Endothelial cell of umbilical vein (primary cell): ENCODE results near the gene RNF111. TPM values are rescaled to one million over a fixed set of nuclear protein-coding genes. Genes with fewer than 3 reads are reported as not detected.

Experiments
- BruUV-seq: library from RNA; stranded (reverse); fragments of 400-500 nt; replicated peaks from 2 replicates; lab custom pipeline; 2021; lab: Mats Ljungman, UMichigan
- CTCF ChIA-PET: fragments of 300-600, 350-600 bp; sonication (Branson Sonifier 250); formaldehyde crosslinking; loops from one replicate; lab custom pipeline; 2021; ENCODE audit warnings: antibody characterized with exemption, inconsistent platforms; lab: Charles Lee
- POLR2A ChIA-PET: fragments of 300-600, 350-600 bp; sonication (Branson Sonifier 250); formaldehyde crosslinking; loops from one replicate; lab custom pipeline; 2021; ENCODE audit warnings: antibody characterized with exemption, inconsistent platforms; lab: Charles Lee
- DNase-seq: peaks from one replicate; pipeline ENCODE4 v3.0.0-alpha.2; 2011; ENCODE audit warnings: low read depth, low spot score
- FAIRE-seq: peaks from 2 replicates; lab custom pipeline; 2011; peaks lifted over from hg19 to GRCh38; lab: Jason Lieb, UNC
- H2AFZ ChIP-seq: 2 replicates; pipeline ENCODE4 v1.6.0; 2012; ENCODE audit warnings: low read depth, low read length, control low read depth, inconsistent platforms
- H3K27ac ChIP-seq: 2 replicates; pipeline ENCODE4 v1.5.1; 2011; ENCODE audit warnings: low read depth, mild to moderate bottlenecking, control low read depth, low read length, moderate library complexity; ENCODE audit not compliant: insufficient read depth
- H3K27me3 ChIP-seq, 2 experiments: 2 replicates each; pipeline versions ENCODE4 v1.6.0 to v1.6.1; 2011; ENCODE audit warnings: low read length in 2 of 2, mixed read lengths in 1 of 2; ENCODE audit not compliant: control insufficient read depth in 2 of 2, insufficient read depth in 2 of 2
- H3K36me3 ChIP-seq, 2 experiments: 2 replicates in 1 of 2; 3 replicates in 1 of 2; pipeline ENCODE4 v1.5.1; 2011; ENCODE audit warnings: low read length in 2 of 2, mild to moderate bottlenecking in 1 of 2, moderate library complexity in 1 of 2; ENCODE audit not compliant: control insufficient read depth in 2 of 2, insufficient read depth in 2 of 2; ENCODE audit errors: extremely low read depth in 1 of 2
- H3K4me1 ChIP-seq: 3 replicates; pipeline ENCODE4 v1.5.1; 2011; ENCODE audit warnings: mild to moderate bottlenecking, low read length; ENCODE audit not compliant: control insufficient read depth, insufficient read depth; ENCODE audit errors: extremely low read depth
- H3K4me2 ChIP-seq: 2 replicates; pipeline ENCODE4 v1.6.1; 2011; ENCODE audit warnings: low read length, control low read depth, mixed read lengths; ENCODE audit not compliant: insufficient read depth
- H3K4me3 ChIP-seq, 3 experiments: fragments of 200-600 bp in 1 of 3; sonication (generic), shearing (Covaris generic) in 1 of 3; replicated peaks in 1 of 3; 2 replicates each; pipeline ENCODE4 v1.5.1; 2011 to 2016; ENCODE audit warnings: control low read depth in 3 of 3, low read length in 3 of 3, mild to moderate bottlenecking in 2 of 3, inconsistent platforms in 1 of 3, low read depth in 1 of 3, moderate library complexity in 1 of 3; ENCODE audit not compliant: insufficient read depth in 1 of 3
- H3K79me2 ChIP-seq: 2 replicates; pipeline ENCODE4 v1.6.0; 2012; ENCODE audit warnings: low read length, inconsistent platforms; ENCODE audit not compliant: control insufficient read depth, insufficient read depth
- H3K9ac ChIP-seq: replicated peaks from 2 replicates; pipeline ENCODE3; 2011; ENCODE audit warnings: low read length, control low read depth; ENCODE audit not compliant: insufficient read depth; ENCODE audit errors: extremely low read depth
- H3K9me1 ChIP-seq: replicated peaks from 3 replicates; pipeline ENCODE4 v1.6.0; 2011; ENCODE audit warnings: mild to moderate bottlenecking, low read length; ENCODE audit not compliant: control insufficient read depth, insufficient read depth; ENCODE audit errors: extremely low read depth
- H3K9me3 ChIP-seq: replicated peaks from 2 replicates; pipeline ENCODE4 v1.5.1; 2012; ENCODE audit warnings: low read length, inconsistent platforms; ENCODE audit not compliant: control insufficient read depth, insufficient read depth
- H4K20me1 ChIP-seq: replicated peaks from 2 replicates; pipeline ENCODE3; 2011; ENCODE audit warnings: mild to moderate bottlenecking, low read length; ENCODE audit not compliant: control insufficient read depth, insufficient read depth; ENCODE audit errors: extremely low read depth
- CTCF ChIP-seq, 2 donors: IDR thresholded peaks; 1 replicate in 1 of 2; 2 replicates in 1 of 2; pipeline ENCODE4 v1.5.1; 2011; ENCODE audit warnings: low read length in 2 of 2, mild to moderate bottlenecking in 2 of 2, moderate library complexity in 2 of 2, control low read depth in 1 of 2, inconsistent platforms in 1 of 2, low read depth in 1 of 2; ENCODE audit not compliant: insufficient read depth in 1 of 2; ENCODE audit errors: extremely low read depth in 1 of 2
- EZH2 ChIP-seq: IDR thresholded peaks from 2 replicates; pipeline ENCODE4 v1.6.1; 2012; ENCODE audit warnings: borderline replicate concordance, low read depth, mild to moderate bottlenecking, moderate library complexity, low read length, inconsistent platforms; ENCODE audit not compliant: severe bottlenecking
- FOS ChIP-seq: IDR thresholded peaks from 2 replicates; pipeline ENCODE4 v1.6.1; 2011; ENCODE audit warnings: mild to moderate bottlenecking, low read length, moderate library complexity, borderline replicate concordance; ENCODE audit not compliant: insufficient read depth
- GATA2 ChIP-seq: IDR thresholded peaks from 2 replicates; pipeline ENCODE4 v1.7.0; 2011; ENCODE audit warnings: low read depth, mild to moderate bottlenecking, moderate library complexity, mixed read lengths, low read length; ENCODE audit not compliant: insufficient read length, insufficient read depth
- JUN ChIP-seq: IDR thresholded peaks from 2 replicates; pipeline ENCODE4 v1.6.1; 2011; ENCODE audit warnings: borderline replicate concordance, low read depth; ENCODE audit not compliant: insufficient read length, insufficient read depth
- MYC ChIP-seq: IDR thresholded peaks from one replicate; pipeline ENCODE4 v1.6.1; 2011; ENCODE audit warnings: mild to moderate bottlenecking, low read depth, low read length
- POLR2A ChIP-seq: IDR thresholded peaks from 2 replicates; pipeline ENCODE4 v1.6.1; 2012; ENCODE audit warnings: low read depth, mild to moderate bottlenecking, control low read depth, low read length
- dilution Hi-C: fragments of 300-500 bp; cut with MboI; formaldehyde crosslinking; loops from one replicate; pipeline ENCODE4 v1.15.0; 2019; ENCODE audit warnings: low sequenced_read_pairs; ENCODE audit not compliant: extremely low pct_ligation_motif_present
- intact Hi-C: fragments of 100-400 bp; cut with micrococcal nuclease; formaldehyde crosslinking; loops from one replicate; pipeline ENCODE4 v1.10.0; 2022
- polyA plus RNA-seq, 4 experiments: library from polyadenylated mRNA; depleted of rRNA in 3 of 4; stranded (reverse) in 3 of 4; unstranded in 1 of 4; fragments of >200 nt; gene quantifications; 2 replicates each; pipeline versions ENCODE4 v1.2.1 to v1.2.3, GENCODE V29; 2011 to 2012; ENCODE audit warnings: missing spikeins in 1 of 4
- total RNA-seq: library from RNA; stranded (reverse); gene quantifications from 2 replicates; pipeline ENCODE4 v1.2.3, GENCODE V29; 2021

Gene RNF111
- total and polyA plus RNA-seq, 2 donors (not counting 3 experiments of a cell fraction or from before 2014, with no cell fraction given): 22.3 to 42.6 TPM

GRCh38 chr15:58962662-58963565, 24.5 kb upstream of the RNF111 start:
- dilution Hi-C loops (no loop called here), intact Hi-C loops (no loop called here)
- no peak overlapping the region for H3K4me3 ChIP-seq
- FAIRE-seq (no peak), DNase-seq (no peak)
- no peak for TF ChIP-seq GATA2
- TF ChIP-seq FOS: no peak
- TF ChIP-seq MYC: no peak
- TF ChIP-seq CTCF (IDR thresholded peaks at IDR 0.05; ENCODE audit: extremely low read depth in 1 of 2, insufficient read depth in 1 of 2, low read depth in 1 of 2, low read length in 2 of 2): no peak
- TF ChIP-seq POLR2A: no peak
- TF ChIP-seq EZH2: no peak
- no peak for TF ChIP-seq JUN
- no peak overlapping the region for H3K27ac ChIP-seq
- no peaks in the 10 kb centered on the region for H3K79me2 ChIP-seq
- no TSS peak for BruUV-seq
- H3K4me1 ChIP-seq: no peaks in the 10 kb centered on the region
- no peak overlapping the region for H2AFZ ChIP-seq
- no peak overlapping the region for H3K9ac ChIP-seq
- H3K27me3 ChIP-seq: peaks cover 0 to 2% of the 10 kb centered on the region in 2 experiments
- CTCF ChIA-PET: interaction anchor here (1.3 kb wide), 1 partner anchor 538 kb away, joined by 3 read pairs; no protein-coding TSS in a partner anchor
- H3K9me3 ChIP-seq: no peaks in the 10 kb centered on the region
- no peak overlapping the region for H3K4me2 ChIP-seq
- no peaks in the 10 kb centered on the region for H3K36me3 ChIP-seq
- POLR2A ChIA-PET: no interaction called here
- H4K20me1 ChIP-seq: no peaks in the 10 kb centered on the region
- no peaks in the 10 kb centered on the region for H3K9me1 ChIP-seq
